B cell (primary cell): ENCODE results near the gene ZNHIT1. TPM values are rescaled to one million over a fixed set of nuclear protein-coding genes. Genes with fewer than 3 reads are reported as not detected.
A peak's percentile ranks its signal among the peaks of the same experiment; 100 is the strongest.

Source experiments
- ATAC-seq: fragments of 200-7000 bp; cut with Tn5 transposase; one replicate; pipeline ENCODE4 v1.10.0; 2021; ENCODE audit warnings: low read depth, mild to moderate bottlenecking, moderate number of reproducible peaks, moderate library complexity
- CTCF ChIA-PET: fragments of 350-600 bp; sonication (Branson Sonifier 250); formaldehyde crosslinking; loops from one replicate; lab custom pipeline; 2021; ENCODE audit warnings: antibody characterized with exemption, inconsistent platforms; lab: Charles Lee
- POLR2A ChIA-PET: fragments of 350-600 bp; sonication (Branson Sonifier 250); formaldehyde crosslinking; loops from one replicate; lab custom pipeline; 2021; ENCODE audit warnings: antibody characterized with exemption; lab: Charles Lee
- DNase-seq: peaks from one replicate; pipeline ENCODE4 v3.0.0; 2013
- H2AFZ ChIP-seq: 2 replicates; pipeline ENCODE4 v1.6.1; 2012; ENCODE audit warnings: mild to moderate bottlenecking, low read depth, low read length; ENCODE audit not compliant: insufficient read depth, poor library complexity, severe bottlenecking
- H3K27ac ChIP-seq, 2 donors: 1 replicate in 1 of 2; 2 replicates in 1 of 2; pipeline ENCODE4 v1.5.1; 2012 to 2013; ENCODE audit warnings: low read length in 2 of 2, mild to moderate bottlenecking in 2 of 2, moderate library complexity in 1 of 2
- H3K27me3 ChIP-seq, 4 experiments: fragments of 200-600 bp in 1 of 4; sonication (generic) in 1 of 4; replicated peaks in 1 of 4; 1 replicate in 2 of 4; 2 replicates in 2 of 4; pipeline versions ENCODE4 v1.6.1 to v1.7.0; 2013 to 2016; ENCODE audit warnings: low read length in 3 of 4, mild to moderate bottlenecking in 2 of 4, mixed read lengths in 1 of 4, moderate library complexity in 1 of 4; ENCODE audit not compliant: insufficient read depth in 4 of 4, control insufficient read depth in 3 of 4; ENCODE audit errors: control extremely low read depth in 1 of 4
- H3K36me3 ChIP-seq, 2 experiments: replicated peaks in 1 of 2; 1 replicate in 1 of 2; 2 replicates in 1 of 2; pipeline versions ENCODE4 v1.6.1 to v1.7.1; 2013; ENCODE audit warnings: low read length in 1 of 2; ENCODE audit not compliant: insufficient read depth in 2 of 2, control insufficient read depth in 1 of 2; ENCODE audit errors: control extremely low read depth in 1 of 2, extremely low read depth in 1 of 2
- H3K4me1 ChIP-seq, 2 donors: fragments of 200-600 bp in 1 of 2; sonication (generic) in 1 of 2; 1 replicate in 1 of 2; 2 replicates in 1 of 2; pipeline versions ENCODE4 v1.5.1 to v1.6.1; 2013 to 2017; ENCODE audit warnings: low read length in 2 of 2; ENCODE audit not compliant: control insufficient read depth in 2 of 2, insufficient read depth in 2 of 2
- H3K4me2 ChIP-seq: replicated peaks from 2 replicates; pipeline ENCODE3; 2012; ENCODE audit warnings: mild to moderate bottlenecking, low read depth, low read length; ENCODE audit not compliant: poor library complexity, severe bottlenecking
- H3K4me3 ChIP-seq, 5 experiments: fragments of 200-600 bp in 1 of 5; sonication (generic) in 1 of 5; 1 replicate in 3 of 5; 2 replicates in 2 of 5; pipeline versions ENCODE4 v1.5.1 to v1.7.0; 2011 to 2016; ENCODE audit warnings: low read length in 4 of 5, mild to moderate bottlenecking in 4 of 5, low read depth in 2 of 5, control low read depth in 1 of 5, moderate library complexity in 1 of 5; ENCODE audit not compliant: insufficient read depth in 1 of 5; ENCODE audit errors: control extremely low read depth in 1 of 5, extremely low read depth in 1 of 5
- H3K79me2 ChIP-seq: fragments of 200-600 bp; sonication (generic); one replicate; pipeline ENCODE4 v1.6.0; 2016; ENCODE audit warnings: low read length; ENCODE audit not compliant: control insufficient read depth, insufficient read depth
- H3K9ac ChIP-seq: fragments of 200-600 bp; sonication (generic); 2 replicates; pipeline ENCODE4 v1.6.1; 2017; ENCODE audit warnings: mild to moderate bottlenecking, low read length, moderate library complexity
- H3K9me3 ChIP-seq, 3 donors: one replicate each; pipeline versions ENCODE4 v1.6.1 to v1.7.1; 2013; ENCODE audit warnings: low read length in 2 of 3; ENCODE audit not compliant: control insufficient read depth in 2 of 3, insufficient read depth in 1 of 3; ENCODE audit errors: control extremely low read depth in 1 of 3
- H4K20me1 ChIP-seq: 2 replicates; pipeline ENCODE4 v1.6.0; 2012; ENCODE audit warnings: mild to moderate bottlenecking, low read length; ENCODE audit not compliant: insufficient read depth, control insufficient read depth, poor library complexity, severe bottlenecking
- H3K27ac Mint-ChIP-seq: one replicate; pipeline ENCODE4 v1.8.0; 2021; ENCODE audit warnings: mixed read lengths
- H3K27me3 Mint-ChIP-seq: one replicate; pipeline ENCODE4 v1.8.0; 2021; ENCODE audit warnings: mixed read lengths
- H3K4me1 Mint-ChIP-seq: one replicate; pipeline ENCODE4 v1.8.0; 2021; ENCODE audit warnings: mixed read lengths
- H3K4me3 Mint-ChIP-seq: one replicate; pipeline ENCODE4 v1.8.0; 2021; ENCODE audit warnings: mixed read lengths
- H3K9me3 Mint-ChIP-seq: one replicate; pipeline ENCODE4 v1.8.0; 2022; ENCODE audit warnings: mixed read lengths; ENCODE audit not compliant: insufficient read depth
- EZH2 ChIP-seq: IDR thresholded peaks from 2 replicates; pipeline ENCODE4 v1.6.1; 2012; ENCODE audit warnings: borderline replicate concordance, low read depth, mild to moderate bottlenecking, moderate library complexity, low read length; ENCODE audit not compliant: insufficient read depth, poor library complexity, severe bottlenecking
- WGBS: methylation state at CpG from one replicate; pipeline ENCODE4 v1.1.5; 2013; ENCODE audit warnings: missing lambda C conversion rate; ENCODE audit not compliant: insufficient coverage; 5-methylcytosine and 5-hydroxymethylcytosine counted together
- intact Hi-C: fragments of 100-400 bp; cut with micrococcal nuclease; formaldehyde crosslinking; loops from one replicate; pipeline ENCODE4 v1.10.0; 2022
- polyA plus RNA-seq: library from polyadenylated mRNA; depleted of rRNA; stranded (reverse); fragments of >200 nt; gene quantifications from 2 replicates; pipeline ENCODE4 v1.2.3, GENCODE V29; 2012
- total RNA-seq, 2 donors: library from RNA; stranded (reverse); fragments of 120-200 nt in 1 of 2; gene quantifications; 1 replicate in 1 of 2; 2 replicates in 1 of 2; pipeline versions ENCODE4 v1.2.3 to v1.2.4, GENCODE V29; 2013 to 2022
- TF ChIP-seq, protein P1 (sequence below): fragments of 200-600 bp; IDR thresholded peaks from one replicate; pipeline ENCODE4 v1.8.0; 2022; ENCODE audit warnings: antibody characterized with exemption, mild to moderate bottlenecking

ZNHIT1 gene
- total and polyA plus RNA-seq, 2 donors (not counting 1 experiment from before 2014, with no cell fraction given) = 28.5 to 37.3 TPM

GRCh38 chr7:101250324-101250723 lies 32.4 kb downstream of the ZNHIT1 start:
- Histone ChIP-seq H3K4me2 (peak overlapping the region; percentile 81), H3K79me2 (peaks cover 62% of the 10 kb centered on the region), H3K27me3 (peaks cover 0 to 4% (median 0%) of the 10 kb centered on the region in 4 experiments), H4K20me1 (peaks cover 55% of the 10 kb centered on the region), H2AFZ (no peak overlapping the region), H3K9ac (no peak overlapping the region), H3K36me3 (peaks cover 0 to 6% of the 10 kb centered on the region in 2 experiments), H3K4me1 (peaks cover 18 to 27% of the 10 kb centered on the region in 2 donors), H3K9me3 (no peaks in the 10 kb centered on the region), H3K4me3 (no peak overlapping the region), H3K27ac (peak overlapping the region in 1 of 2 donors; percentile 55)
- WGBS = 83% methylated on average over 3 of the region's 3 CpGs
- Mint-ChIP-seq H3K4me1 (peaks cover 36% of the 10 kb centered on the region), H3K9me3 (no peaks in the 10 kb centered on the region), H3K27ac (peak overlapping the region; percentile 46), H3K27me3 (peaks cover 5% of the 10 kb centered on the region), H3K4me3 (peak overlapping the region; percentile 99)
- ATAC-seq (no peak), DNase-seq (peak; percentile 32)
- TF ChIP-seq, protein P1, sequence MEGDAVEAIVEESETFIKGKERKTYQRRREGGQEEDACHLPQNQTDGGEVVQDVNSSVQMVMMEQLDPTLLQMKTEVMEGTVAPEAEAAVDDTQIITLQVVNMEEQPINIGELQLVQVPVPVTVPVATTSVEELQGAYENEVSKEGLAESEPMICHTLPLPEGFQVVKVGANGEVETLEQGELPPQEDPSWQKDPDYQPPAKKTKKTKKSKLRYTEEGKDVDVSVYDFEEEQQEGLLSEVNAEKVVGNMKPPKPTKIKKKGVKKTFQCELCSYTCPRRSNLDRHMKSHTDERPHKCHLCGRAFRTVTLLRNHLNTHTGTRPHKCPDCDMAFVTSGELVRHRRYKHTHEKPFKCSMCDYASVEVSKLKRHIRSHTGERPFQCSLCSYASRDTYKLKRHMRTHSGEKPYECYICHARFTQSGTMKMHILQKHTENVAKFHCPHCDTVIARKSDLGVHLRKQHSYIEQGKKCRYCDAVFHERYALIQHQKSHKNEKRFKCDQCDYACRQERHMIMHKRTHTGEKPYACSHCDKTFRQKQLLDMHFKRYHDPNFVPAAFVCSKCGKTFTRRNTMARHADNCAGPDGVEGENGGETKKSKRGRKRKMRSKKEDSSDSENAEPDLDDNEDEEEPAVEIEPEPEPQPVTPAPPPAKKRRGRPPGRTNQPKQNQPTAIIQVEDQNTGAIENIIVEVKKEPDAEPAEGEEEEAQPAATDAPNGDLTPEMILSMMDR = no peak
- no peak for TF ChIP-seq EZH2
- ChIA-PET POLR2A (interaction anchor here (0.7 to 1.1 kb wide), 3 partner anchors 33 to 1168 kb away, joined by 4 to 11 read pairs (median 6); partner anchors contain the start of genes PLOD3 and ZNHIT1), CTCF (no interaction called here)
- intact Hi-C loops = loop anchor here (5.0 kb wide), 1 partner anchor 1233 kb away; the partner anchor contains the start of gene ZKSCAN1
